Adrenal gland (tissue), 12 donors: ENCODE data around the gene SATB1. TPM values are rescaled to one million over a fixed set of nuclear protein-coding genes. Genes with fewer than 3 reads are reported as not detected.

Source experiments
- DNase-seq, 7 donors: peaks; one replicate each; pipeline ENCODE4 v3.0.0-alpha.2; 2019 to 2020
- H3K27ac ChIP-seq, 5 donors: fragments of 200-600 bp; sonication (generic) in 4 of 5; 1 replicate in 3 of 5; 2 replicates in 2 of 5; pipeline versions ENCODE4 v1.5.1 to v1.8.0; 2016 to 2020; ENCODE audit warnings: mild to moderate bottlenecking in 1 of 5
- H3K27me3 ChIP-seq: fragments of 200-600 bp; 2 replicates; pipeline ENCODE4 v1.8.0; 2021
- H3K36me3 ChIP-seq, 2 donors: fragments of 200-600 bp; replicated peaks in 1 of 2; 1 replicate in 1 of 2; 2 replicates in 1 of 2; pipeline versions ENCODE4 v1.5.1 to v1.8.0; 2018 to 2022
- H3K4me1 ChIP-seq, 2 donors: fragments of 200-600 bp; replicated peaks in 1 of 2; 1 replicate in 1 of 2; 2 replicates in 1 of 2; pipeline versions ENCODE4 v1.5.1 to v1.8.0; 2018 to 2021
- H3K4me3 ChIP-seq, 4 donors: fragments of 200-600 bp; sonication (generic) in 3 of 4; one replicate each; pipeline ENCODE4 v1.5.1; 2016 to 2018
- H3K9me3 ChIP-seq, 3 donors: fragments of 200-600 bp; sonication (generic) in 1 of 3; replicated peaks in 1 of 3; 1 replicate in 2 of 3; 2 replicates in 1 of 3; pipeline versions ENCODE4 v1.5.1 to v1.8.0; 2016 to 2021
- CTCF ChIP-seq, 6 experiments: fragments of 450-650 bp in 4 of 6; fragments of 200-600 bp in 2 of 6; sonication (generic) in 1 of 6; IDR thresholded peaks; 1 replicate in 5 of 6; 2 replicates in 1 of 6; pipeline versions ENCODE4 v1.5.1 to v1.8.0; 2016 to 2021; ENCODE audit warnings: antibody characterized with exemption in 6 of 6, mild to moderate bottlenecking in 2 of 6, moderate library complexity in 1 of 6
- POLR2A ChIP-seq, 2 donors: fragments of 450-650 bp; IDR thresholded peaks; one replicate each; pipeline ENCODE4 v1.6.1; 2017; ENCODE audit warnings: antibody characterized with exemption in 2 of 2, mild to moderate bottlenecking in 2 of 2, moderate library complexity in 1 of 2
- WGBS, 4 donors: extraction: QIAGEN DNeasy Blood & Tissue Kit in 2 of 4; methylation state at CpG; one replicate each; pipeline versions ENCODE4 v1.1.5 to v1.1.7; 2013 to 2017; 5-methylcytosine and 5-hydroxymethylcytosine counted together
- intact Hi-C, 2 donors: fragments of 100-400 bp; cut with DNase I; formaldehyde crosslinking; loops; one replicate each; pipeline versions ENCODE4 v1.14.1 to v1.15.0; 2022 to 2023
- polyA plus RNA-seq, 3 donors: library from polyadenylated mRNA; stranded (reverse); fragments of 200-250 nt in 2 of 3; fragments of 350-450 nt in 1 of 3; fragmentation: Illumina TruSeq in 1 of 3; extraction: RNeasy Lipid Tissue Mini Kit (QIAGEN cat#74804) in 1 of 3; gene quantifications; one replicate each; pipeline ENCODE4 v1.2.3, GENCODE V29; 2013 to 2014
- total RNA-seq, 9 donors: library from RNA; depleted of rRNA in 4 of 9; stranded (reverse); fragments of >200 nt in 4 of 9; fragments of 120-200 nt in 1 of 9; fragmentation: NEBNext Ultra II Directional in 1 of 9; extraction: Animal tissue kit (Norgen Biotek cat#: 25700) in 1 of 9; gene quantifications; one replicate each; pipeline versions ENCODE4 v1.1.0 to v1.2.4, GENCODE V29; 2013 to 2023
- donor health status: healthy with polysubstance abuse.
- donor health status: Bipolar disorder and iron deficiency.
- donor health status: DM: yes; HTN: yes; CAD: no.
- donor health status: DM: no; HTN: no; CAD: no.
- donor health status: DM: no; HTN: no; CAD: no.
- donor health status: DM: yes; HTN: yes; CAD: no.

SATB1 gene
- total and polyA plus RNA-seq, 12 donors, result 9.1 to 31.5 (median 12.9) TPM

- 59 to 65% (median 61%) methylated on average over 5 of the region's 5 CpGs for WGBS, 4 donors
- TF ChIP-seq POLR2A (IDR thresholded peaks at IDR 0.05) (no peak), CTCF (IDR thresholded peaks at IDR 0.05) (no peak)
- peaks cover 0 to 13% (median 2%) of the 10 kb centered on the region in 3 donors for H3K9me3 ChIP-seq
- no peaks in the 10 kb centered on the region for H3K27me3 ChIP-seq
- intact Hi-C loops, result no loop called here
- no peak overlapping the region for H3K4me3 ChIP-seq
- no peak overlapping the region for H3K27ac ChIP-seq
- no peaks in the 10 kb centered on the region for H3K36me3 ChIP-seq
- no peaks in the 10 kb centered on the region for H3K4me1 ChIP-seq
- DNase-seq, result no peak
These were observed 80.1 kb downstream of the SATB1 start for GRCh38 chr3:18345015-18345367.

- no peak for DNase-seq
- no peaks in the 10 kb centered on the region for H3K4me1 ChIP-seq
- no peak for TF ChIP-seq POLR2A (IDR thresholded peaks at IDR 0.05)
- TF ChIP-seq CTCF (IDR thresholded peaks at IDR 0.05), result no peak
- H3K36me3 ChIP-seq, result no peaks in the 10 kb centered on the region
- no peak overlapping the region for H3K4me3 ChIP-seq
- 73 to 82% (median 77%) methylated on average over 4 of the region's 4 CpGs for WGBS, 4 donors
- H3K9me3 ChIP-seq, result peaks cover 0 to 13% (median 2%) of the 10 kb centered on the region in 3 donors
- no peaks in the 10 kb centered on the region for H3K27me3 ChIP-seq
- no peak overlapping the region for H3K27ac ChIP-seq
- intact Hi-C loops, result no loop called here
These were observed 80.7 kb downstream of the SATB1 start for GRCh38 chr3:18344306-18345014.

- intact Hi-C loops, result no loop called here
- 58 to 81% (median 70%) methylated on average over 2 of the region's 2 CpGs for WGBS, 4 donors
- no peak for TF ChIP-seq POLR2A (IDR thresholded peaks at IDR 0.05)
- no peak for TF ChIP-seq CTCF (IDR thresholded peaks at IDR 0.05)
These were observed 81.3 kb downstream of the SATB1 start for GRCh38 chr3:18343809-18344208.

GRCh38 chr3:18338827-18339514, 86.2 kb downstream of the SATB1 start:
- Histone ChIP-seq H3K27me3 (no peaks in the 10 kb centered on the region), H3K4me3 (no peak overlapping the region), H3K27ac (no peak overlapping the region), H3K36me3 (no peaks in the 10 kb centered on the region), H3K9me3 (peaks cover 0 to 5% (median 2%) of the 10 kb centered on the region in 3 donors), H3K4me1 (no peaks in the 10 kb centered on the region)
- intact Hi-C loops, result no loop called here
- no peak for DNase-seq
- TF ChIP-seq CTCF (IDR thresholded peaks at IDR 0.05) (no peak), POLR2A (IDR thresholded peaks at IDR 0.05) (no peak)
- WGBS, 4 donors, result 80 to 84% (median 82%) methylated on average over 11 of the region's 11 CpGs

More at GRCh38 chr3:18343809-18344208, 81.3 kb downstream of the SATB1 start:
- no peaks in the 10 kb centered on the region for H3K4me1 ChIP-seq
- H3K27ac ChIP-seq, result no peak overlapping the region
- no peak for DNase-seq
- no peak overlapping the region for H3K4me3 ChIP-seq
- no peaks in the 10 kb centered on the region for H3K27me3 ChIP-seq
- H3K36me3 ChIP-seq, result no peaks in the 10 kb centered on the region
- H3K9me3 ChIP-seq, result peaks cover 0 to 13% (median 2%) of the 10 kb centered on the region in 3 donors
